Stomach (tissue), 9 donors: ENCODE results near the gene SF3B1. TPM values are rescaled to one million over a fixed set of nuclear protein-coding genes. Genes with fewer than 3 reads are reported as not detected.

ENCODE experiments used
- DNase-seq, 2 donors: peaks; one replicate each; pipeline versions ENCODE4 v3.0.0 to v3.0.0-alpha.2; 2013 to 2019
- H3K27ac ChIP-seq, 5 donors: fragments of 200-600 bp in 4 of 5; sonication (generic) in 4 of 5; one replicate each; pipeline ENCODE4 v1.5.1; 2013 to 2019; ENCODE audit warnings: mild to moderate bottlenecking in 1 of 5, moderate library complexity in 1 of 5
- H3K27me3 ChIP-seq, 3 donors: fragments of 200-600 bp; sonication (generic); one replicate each; pipeline ENCODE4 v1.5.1; 2017 to 2019; ENCODE audit warnings: mixed run types in 1 of 3
- H3K36me3 ChIP-seq, 4 donors: fragments of 200-600 bp; sonication (generic); 1 replicate in 3 of 4; 2 replicates in 1 of 4; pipeline ENCODE4 v1.5.1; 2016 to 2019
- H3K4me1 ChIP-seq, 4 donors: fragments of 200-600 bp; sonication (generic); one replicate each; pipeline ENCODE4 v1.5.1; 2016 to 2019
- H3K4me3 ChIP-seq, 4 donors: fragments of 200-600 bp; sonication (generic) in 3 of 4; one replicate each; pipeline ENCODE4 v1.5.1; 2016 to 2019; ENCODE audit warnings: mild to moderate bottlenecking in 1 of 4
- H3K9me3 ChIP-seq, 4 donors: fragments of 200-600 bp; sonication (generic); one replicate each; pipeline ENCODE4 v1.5.1; 2016 to 2019
- CTCF ChIP-seq, 7 experiments: fragments of 450-650 bp in 4 of 7; fragments of 200-600 bp in 3 of 7; sonication (generic) in 3 of 7; IDR thresholded peaks; one replicate each; pipeline ENCODE4 v1.5.1; 2016 to 2019; ENCODE audit warnings: antibody characterized with exemption in 7 of 7, control low read depth in 2 of 7, mild to moderate bottlenecking in 1 of 7
- EP300 ChIP-seq: sonication (generic); formaldehyde crosslinking; IDR thresholded peaks from one replicate; pipeline ENCODE4 v1.6.1; 2017; ENCODE audit warnings: antibody characterized with exemption
- POLR2A ChIP-seq, 4 donors: fragments of 450-650 bp; IDR thresholded peaks; one replicate each; pipeline ENCODE4 v1.6.1; 2016; ENCODE audit warnings: antibody characterized with exemption in 4 of 4, control low read depth in 2 of 4, mild to moderate bottlenecking in 1 of 4, moderate library complexity in 1 of 4
- POLR2AphosphoS5 ChIP-seq, 3 donors: sonication (generic); formaldehyde crosslinking; IDR thresholded peaks; one replicate each; pipeline ENCODE4 v1.6.1; 2016; ENCODE audit warnings: antibody characterized with exemption in 3 of 3
- WGBS, 5 donors: extraction: QIAGEN DNeasy Blood & Tissue Kit in 3 of 5; methylation state at CpG; one replicate each; pipeline versions ENCODE4 v1.1.5 to v1.1.7; 2013 to 2018; 5-methylcytosine and 5-hydroxymethylcytosine counted together
- intact Hi-C: fragments of 100-400 bp; cut with DNase I; formaldehyde crosslinking; loops from one replicate; pipeline ENCODE4 v1.15.1; 2023; ENCODE audit warnings: low total_unique reads
- polyA plus RNA-seq, 3 donors: library from polyadenylated mRNA; stranded (reverse); fragments of 200-250 nt; gene quantifications; one replicate each; pipeline ENCODE4 v1.2.3, GENCODE V29; 2013
- total RNA-seq, 5 donors: library from RNA; depleted of rRNA; stranded (reverse); fragments of >200 nt; gene quantifications; one replicate each; pipeline versions ENCODE4 v1.1.0 to v1.2.3, GENCODE V29; 2014 to 2016
- donor health status: healthy with polysubstance abuse.
- donor health status: Bipolar disorder and iron deficiency.
- donor health status: healthy.

The SF3B1 gene
- total and polyA plus RNA-seq, 8 donors = 47.4 to 520 (median 245) TPM

- Histone ChIP-seq H3K36me3 (no peaks in the 10 kb centered on the region), H3K27ac (no peak overlapping the region), H3K27me3 (no peaks in the 10 kb centered on the region), H3K4me1 (no peaks in the 10 kb centered on the region), H3K4me3 (no peak overlapping the region), H3K9me3 (no peaks in the 10 kb centered on the region)
- no peak for TF ChIP-seq EP300
- TF ChIP-seq POLR2A (IDR thresholded peaks at IDR 0.05) = no peak
- no peak for TF ChIP-seq POLR2AphosphoS5 (IDR thresholded peaks at IDR 0.05)
- no peak for TF ChIP-seq CTCF (IDR thresholded peaks at IDR 0.05)
- DNase-seq = no peak
- intact Hi-C loops = no loop called here
These were observed 12.0 kb upstream of the SF3B1 start for GRCh38 chr2:197446844-197447243.

- intact Hi-C loops = no loop called here
- H3K36me3 ChIP-seq = no peaks in the 10 kb centered on the region
- H3K27me3 ChIP-seq = no peaks in the 10 kb centered on the region
- no peak overlapping the region for H3K27ac ChIP-seq
- H3K4me3 ChIP-seq = no peak overlapping the region
- DNase-seq = no peak
- 73 to 87% (median 80%) methylated on average over 1 of the region's 1 CpG for WGBS, 5 donors
- TF ChIP-seq CTCF (IDR thresholded peaks at IDR 0.05) = no peak
- no peak for TF ChIP-seq POLR2A (IDR thresholded peaks at IDR 0.05)
- TF ChIP-seq EP300 = no peak
- TF ChIP-seq POLR2AphosphoS5 (IDR thresholded peaks at IDR 0.05) = no peak
- no peaks in the 10 kb centered on the region for H3K4me1 ChIP-seq
- H3K9me3 ChIP-seq = no peaks in the 10 kb centered on the region
These were observed 10.9 kb upstream of the SF3B1 start for GRCh38 chr2:197445746-197446145.

GRCh38 chr2:197442857-197443256, 8.0 kb upstream of the SF3B1 start:
- H3K4me1 ChIP-seq = no peaks in the 10 kb centered on the region

DNA sequence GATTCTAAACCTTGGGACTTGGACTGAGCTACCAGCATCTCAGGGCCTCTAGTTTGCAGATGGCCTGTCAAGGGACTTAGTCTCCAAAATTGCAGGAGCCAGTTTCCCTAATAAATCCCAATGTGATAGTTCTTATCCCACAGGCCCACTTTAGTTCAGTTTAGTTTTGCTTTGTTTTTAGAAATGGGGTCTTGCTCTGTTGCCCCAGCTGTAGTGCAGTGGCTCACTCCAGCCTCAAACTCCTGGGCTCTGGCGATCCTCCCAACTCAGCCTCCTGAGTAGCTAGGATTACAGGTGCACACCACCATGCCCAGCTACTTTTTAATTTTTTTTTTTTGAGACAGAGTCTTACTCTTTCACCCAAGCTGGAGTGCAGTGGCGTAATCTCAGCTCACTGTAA, 2.6 kb upstream of the SF3B1 start:
- no peaks in the 10 kb centered on the region for H3K9me3 ChIP-seq
- no peak for DNase-seq
- intact Hi-C loops = no loop called here
- H3K27ac ChIP-seq = no peak overlapping the region
- TF ChIP-seq POLR2AphosphoS5 (IDR thresholded peaks at IDR 0.05) (no peak), POLR2A (IDR thresholded peaks at IDR 0.05) (no peak)
- 94 to 100% (median 100%) methylated on average over 2 of the region's 2 CpGs for WGBS, 5 donors
- H3K36me3 ChIP-seq = no peaks in the 10 kb centered on the region
- H3K4me1 ChIP-seq = peaks cover 12 to 26% (median 24%) of the 10 kb centered on the region in 4 donors
- H3K4me3 ChIP-seq = no peak overlapping the region
- no peaks in the 10 kb centered on the region for H3K27me3 ChIP-seq

More at GRCh38 chr2:197442857-197443256, 8.0 kb upstream of the SF3B1 start:
- DNase-seq = no peak
- TF ChIP-seq CTCF (IDR thresholded peaks at IDR 0.05) (no peak), POLR2AphosphoS5 (IDR thresholded peaks at IDR 0.05) (no peak), POLR2A (IDR thresholded peaks at IDR 0.05) (no peak), EP300 (no peak)
- intact Hi-C loops = no loop called here
- Histone ChIP-seq H3K27ac (peak overlapping the region in 1 of 5 donors; percentile 12), H3K36me3 (no peaks in the 10 kb centered on the region), H3K9me3 (no peaks in the 10 kb centered on the region), H3K4me3 (no peak overlapping the region), H3K27me3 (no peaks in the 10 kb centered on the region)
- 64 to 66% (median 66%) methylated on average over 5 of the region's 5 CpGs for WGBS, 5 donors

DNA sequence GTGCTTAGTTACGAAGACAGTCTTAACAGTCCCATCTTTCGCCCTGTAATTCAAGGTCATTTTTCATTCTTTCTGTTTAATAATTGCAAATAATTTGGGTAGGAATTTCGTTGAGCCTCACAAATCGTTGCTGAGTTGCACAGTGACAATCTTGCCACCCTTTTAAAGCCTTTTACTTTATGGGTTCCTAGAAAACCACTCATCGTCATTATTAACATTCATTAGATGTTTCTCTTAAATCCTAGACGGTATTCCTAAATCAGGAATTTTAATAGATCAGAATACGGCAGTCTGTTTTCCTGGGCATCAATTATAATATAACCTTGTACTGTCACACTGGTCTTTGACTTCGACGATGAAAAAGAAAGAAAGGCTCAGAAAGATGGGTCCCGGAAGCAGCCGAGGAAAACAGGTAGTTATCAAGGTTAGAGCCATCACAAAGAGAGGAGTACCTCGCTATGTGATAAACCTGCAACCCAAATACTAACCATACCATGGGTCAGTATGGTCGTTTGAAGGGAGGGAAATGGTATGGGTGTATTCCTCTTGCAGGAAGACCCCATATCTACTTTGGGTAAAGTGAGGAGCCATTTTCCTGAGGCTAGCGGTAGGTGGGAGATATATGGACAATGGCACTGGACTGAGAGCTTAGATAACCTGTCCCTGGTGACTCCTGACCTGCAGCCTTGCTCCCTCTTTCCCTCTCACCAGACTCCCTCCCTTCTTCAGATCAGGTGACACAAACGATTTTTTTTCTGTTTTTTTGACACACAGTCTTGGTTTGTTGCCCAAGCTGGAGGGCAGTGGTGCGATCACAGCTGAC, 981 bp upstream of the SF3B1 start:
- H3K9me3 ChIP-seq = no peaks in the 10 kb centered on the region
- peak overlapping the region; percentile 94 to 99 (median 97) for H3K27ac ChIP-seq
- TF ChIP-seq POLR2A (IDR thresholded peaks at IDR 0.05) = no peak
- TF ChIP-seq CTCF (IDR thresholded peaks at IDR 0.05) = no peak
- no peak for TF ChIP-seq POLR2AphosphoS5 (IDR thresholded peaks at IDR 0.05)
- no peak for TF ChIP-seq EP300
- peak overlapping the region; percentile 83 to 98 (median 93) for H3K4me3 ChIP-seq
- no peaks in the 10 kb centered on the region for H3K27me3 ChIP-seq
- 15 to 25% (median 19%) methylated on average over 16 of the region's 16 CpGs for WGBS, 5 donors
- intact Hi-C loops = no loop called here
- H3K4me1 ChIP-seq = peaks cover 28 to 42% (median 40%) of the 10 kb centered on the region in 4 donors
- no peaks in the 10 kb centered on the region for H3K36me3 ChIP-seq
- DNase-seq = peak in 1 of 2 donors; percentile 31
